Measurements from ENCODE around the gene RAPGEF6.
"Not testable (repeated sequence)": the region's sequence is repeated elsewhere in the genome, so short reads cannot be mapped to it uniquely, and the experiment has no call there.

RAPGEF6 gene

DNA sequence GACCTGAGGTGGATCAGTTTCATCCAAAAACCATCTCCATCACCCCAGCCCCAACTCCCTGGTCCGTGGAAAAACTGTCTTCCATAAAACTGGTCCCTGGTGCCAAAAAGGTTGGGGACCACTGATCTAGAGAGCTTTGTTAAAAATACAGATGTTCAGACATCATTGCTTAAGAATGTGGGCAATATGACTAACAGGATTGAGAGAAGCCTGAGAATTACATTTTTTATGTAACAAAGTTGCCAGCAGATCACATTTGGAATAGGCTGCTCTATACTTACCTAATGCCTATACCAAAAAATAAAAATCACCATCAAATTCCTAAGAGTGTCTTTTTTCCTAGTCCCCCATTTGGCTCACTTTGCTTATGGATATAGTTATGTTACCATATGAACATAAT lies 143.3 kb downstream of the RAPGEF6 start:
- no peak for DNase-seq

GRCh38 chr5:131488463-131488862 lies 146.6 kb downstream of the RAPGEF6 start:
- DNase-seq: no peak

GRCh38 chr5:131487371-131487770 lies 147.7 kb downstream of the RAPGEF6 start:
- not testable (repeated sequence) for DNase-seq

DNA sequence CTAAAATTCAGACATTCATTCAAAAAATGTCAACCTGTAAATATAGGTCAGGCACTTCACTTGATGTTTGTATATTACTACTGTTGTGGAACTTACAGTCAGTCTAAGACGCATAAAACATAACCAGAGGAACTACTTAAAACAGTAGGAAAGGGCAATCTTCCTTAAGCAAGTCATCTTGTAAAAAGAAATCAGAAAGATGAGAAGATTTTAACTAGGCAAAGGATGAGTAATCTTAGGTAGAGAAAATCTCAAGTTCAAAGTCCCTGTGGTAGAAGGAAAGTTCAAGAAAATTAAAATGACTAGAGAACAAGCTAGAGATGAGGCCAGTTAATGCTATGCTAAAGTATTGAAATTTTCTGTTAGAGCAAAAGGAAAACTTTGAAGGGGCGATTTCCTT lies 152.4 kb downstream of the RAPGEF6 start:
- DNase-seq: no peak

GRCh38 chr5:131481569-131481968 lies 153.5 kb downstream of the RAPGEF6 start:
- no peak for DNase-seq

GRCh38 chr5:131475541-131475941 lies 159.5 kb downstream of the RAPGEF6 start:
- DNase-seq: no peak

- no peak for DNase-seq
Observed at GRCh38 chr5:131473731-131474130, 161.3 kb downstream of the RAPGEF6 start.

DNA sequence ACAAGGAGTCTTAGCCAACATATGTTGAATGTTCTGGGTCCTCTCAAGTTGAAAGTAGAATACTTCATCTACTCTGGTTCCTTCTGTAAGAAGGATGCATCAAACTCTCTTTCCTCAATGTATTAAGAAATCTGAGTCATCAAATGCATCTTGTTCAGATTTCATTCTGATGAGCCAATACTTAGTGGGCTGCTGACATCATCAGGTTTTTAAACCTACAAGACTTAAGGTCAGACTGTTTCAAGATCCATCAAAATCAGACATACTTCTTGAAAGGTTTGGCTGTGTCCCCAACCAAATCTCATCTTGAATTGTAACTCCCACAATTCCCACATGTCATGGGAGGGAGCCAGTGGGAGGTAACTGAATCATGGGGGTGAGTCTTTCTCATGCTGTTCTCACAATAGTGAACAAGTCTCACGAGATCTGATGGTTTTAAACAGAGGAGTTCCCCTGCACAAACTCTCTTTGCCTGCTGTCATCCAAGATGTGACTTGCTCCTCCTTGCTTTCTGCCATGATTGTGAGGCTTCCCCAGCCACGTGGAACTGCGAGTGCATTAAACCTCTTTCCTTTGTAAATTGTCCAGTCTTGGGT lies 168.8 kb downstream of the RAPGEF6 start:
- no peak for DNase-seq

DNA sequence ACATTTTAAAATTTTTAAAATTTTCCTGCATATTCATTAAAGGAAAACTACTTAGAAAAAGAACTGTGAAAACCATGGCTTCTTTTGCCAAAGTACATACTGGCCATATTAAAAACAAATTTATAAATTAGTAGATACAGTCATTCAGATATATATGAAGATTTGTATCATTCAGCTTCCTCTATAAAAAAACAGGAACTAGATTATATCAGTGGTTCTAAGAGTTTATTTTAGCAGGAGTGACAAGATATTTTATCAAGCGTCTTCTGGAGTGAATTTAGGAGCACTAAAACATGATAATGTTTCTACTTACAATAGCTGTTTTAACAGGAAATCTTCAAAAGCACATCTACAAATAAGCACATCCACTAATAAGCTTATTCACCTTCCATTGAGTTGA lies 171.4 kb downstream of the RAPGEF6 start:
- DNase-seq: no peak

DNA sequence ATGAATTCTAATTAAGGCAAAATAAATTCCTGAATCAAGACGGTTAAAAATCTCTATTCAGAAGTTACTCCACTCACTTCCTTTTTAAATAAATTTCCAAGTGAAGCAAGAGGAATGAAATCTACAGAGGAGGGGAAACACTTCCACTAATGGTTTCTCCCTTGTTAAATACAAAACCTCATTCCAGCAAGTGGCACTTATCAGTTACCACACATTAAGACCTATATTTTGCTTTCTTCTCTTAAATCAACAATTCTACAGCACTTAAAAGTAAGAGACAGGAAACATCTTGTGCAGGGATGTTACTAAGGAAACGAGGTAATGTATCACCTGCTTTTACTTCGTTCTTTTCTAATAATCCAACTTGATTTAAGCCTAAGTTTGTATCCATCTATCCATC lies 172.6 kb downstream of the RAPGEF6 start:
- DNase-seq: no peak

- DNase-seq: no peak
Observed at GRCh38 chr5:131461742-131462141, 173.3 kb downstream of the RAPGEF6 start.

DNA sequence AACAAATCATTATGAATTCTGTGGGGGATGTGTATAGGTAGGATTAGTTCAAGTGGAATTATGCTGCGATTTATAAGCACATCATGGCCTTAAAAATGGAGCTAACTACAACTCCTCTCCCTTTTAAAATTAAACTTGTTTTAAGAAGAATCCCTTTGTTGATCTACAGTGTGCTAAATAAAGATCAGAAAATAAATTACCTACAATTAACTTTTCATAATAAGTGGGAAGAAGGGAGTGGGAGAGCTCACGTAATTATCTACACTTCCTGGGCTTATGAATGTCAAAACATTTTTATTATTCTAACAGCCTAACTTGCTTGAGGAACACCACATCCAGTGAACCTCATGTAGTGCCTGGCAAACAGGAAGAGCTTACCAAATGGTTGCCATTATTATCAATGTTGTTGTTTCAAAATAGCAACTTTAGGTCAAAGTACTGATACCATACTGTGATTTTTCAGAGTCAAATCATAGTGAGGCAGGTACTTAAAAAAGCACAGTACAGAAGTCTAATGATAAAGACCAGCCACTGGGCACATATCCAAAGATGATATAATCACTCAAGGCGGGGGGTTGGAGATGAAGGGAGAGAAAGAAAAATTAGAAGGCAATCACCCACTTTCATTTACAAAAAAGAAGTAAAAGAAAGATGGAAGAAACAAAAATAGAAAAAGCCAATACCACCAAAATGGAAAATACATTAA lies 174.0 kb downstream of the RAPGEF6 start:
- no peak for DNase-seq

GRCh38 chr5:131460133-131460532 lies 174.9 kb downstream of the RAPGEF6 start:
- no peak for DNase-seq

DNA sequence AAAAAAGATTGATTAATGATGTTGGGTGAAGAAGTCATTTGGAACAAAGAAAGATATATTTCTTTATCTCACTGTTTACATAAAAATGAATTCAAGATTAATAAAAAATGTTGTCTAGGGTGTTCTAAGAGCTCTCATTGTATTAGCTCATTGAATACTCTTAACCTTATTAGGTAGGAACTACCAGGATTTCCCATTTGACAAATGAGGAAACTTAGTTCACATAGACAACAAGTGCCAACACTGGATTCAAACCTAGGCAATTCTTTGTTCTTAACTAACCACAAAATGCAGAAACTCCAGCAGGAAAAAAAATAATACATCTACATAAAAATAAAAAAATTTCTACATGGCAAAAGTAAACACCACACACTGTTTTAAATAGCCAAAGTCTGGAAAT lies 175.8 kb downstream of the RAPGEF6 start:
- no peak for DNase-seq

GRCh38 chr5:131457193-131457592 lies 177.8 kb downstream of the RAPGEF6 start:
- DNase-seq: no peak

DNA sequence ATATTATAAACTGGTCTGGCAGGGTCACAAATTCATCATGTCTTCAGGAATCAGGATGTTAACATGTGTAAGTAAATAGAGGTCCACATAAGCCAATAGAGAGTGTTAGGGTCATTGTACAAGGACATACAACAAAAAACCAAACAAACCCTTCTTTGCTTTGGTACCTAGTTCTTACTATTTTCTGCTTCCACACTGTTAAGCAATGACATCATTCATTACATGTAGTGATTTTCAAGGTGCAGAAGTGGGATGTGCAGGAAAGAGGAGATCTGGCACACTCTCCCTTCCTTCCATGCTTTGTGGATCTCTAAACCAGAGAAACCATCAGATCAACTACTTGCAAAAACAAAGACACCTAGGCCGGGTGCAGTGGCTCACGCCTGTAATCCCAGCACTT lies 184.1 kb downstream of the RAPGEF6 start:
- DNase-seq: no peak

DNA sequence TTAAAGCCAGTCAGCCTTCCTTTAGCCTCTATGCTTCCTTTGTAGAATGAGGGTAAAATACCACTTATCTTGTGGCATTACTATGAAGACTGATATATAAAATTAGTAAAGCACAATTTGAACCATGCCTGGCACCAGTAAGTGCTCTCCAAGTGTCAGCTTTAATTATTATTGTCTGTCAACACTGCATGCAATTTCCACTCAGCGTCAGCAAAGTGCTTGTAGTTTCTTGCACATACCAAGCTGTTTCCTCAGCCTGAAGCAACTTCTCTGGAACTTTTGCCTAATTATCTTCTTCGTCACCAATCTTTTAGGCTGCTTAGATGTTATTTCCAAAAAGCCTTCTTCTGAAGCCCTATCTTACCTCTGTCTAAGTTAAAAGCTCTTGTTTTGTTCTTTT lies 193.8 kb downstream of the RAPGEF6 start:
- no peak for DNase-seq

DNA sequence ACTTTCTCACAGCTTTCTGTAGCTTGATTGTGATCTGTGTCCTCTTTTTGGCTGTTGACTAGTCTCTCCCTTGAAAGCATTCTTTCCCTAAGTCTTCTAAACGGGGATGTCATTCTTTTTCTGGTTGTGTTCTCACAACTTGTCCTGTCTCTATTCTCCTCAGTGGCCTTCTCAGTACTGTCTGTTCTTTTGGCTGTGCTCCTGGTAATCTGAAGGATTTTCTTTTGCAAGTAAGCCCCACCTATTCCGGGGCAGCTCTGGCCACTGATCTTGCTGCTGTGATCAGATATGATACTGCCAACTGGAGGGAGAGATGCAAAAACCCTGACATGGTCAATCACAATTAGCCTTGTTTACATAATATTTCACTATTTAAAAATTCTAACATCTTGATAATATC lies 198.9 kb downstream of the RAPGEF6 start:
- no peak for DNase-seq

DNA sequence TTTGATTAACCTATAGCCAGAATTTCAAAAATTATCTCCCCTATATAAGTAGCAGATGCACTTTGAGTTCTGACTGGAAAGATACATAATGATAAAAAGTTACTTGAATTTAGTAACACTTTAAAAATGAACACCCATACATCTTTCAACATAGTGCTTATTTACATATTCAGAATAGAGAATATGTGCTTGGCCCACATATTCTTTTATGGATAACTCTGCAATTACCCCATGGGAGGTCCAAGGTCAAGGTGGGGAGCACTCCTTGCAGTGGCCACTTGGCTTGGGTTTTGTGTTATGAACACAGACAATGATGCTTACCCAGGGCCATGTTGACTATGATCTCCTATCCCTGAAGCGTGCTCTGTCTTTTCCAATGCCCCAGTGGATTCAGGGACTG lies 201.9 kb downstream of the RAPGEF6 start:
- DNase-seq: no peak

DNA sequence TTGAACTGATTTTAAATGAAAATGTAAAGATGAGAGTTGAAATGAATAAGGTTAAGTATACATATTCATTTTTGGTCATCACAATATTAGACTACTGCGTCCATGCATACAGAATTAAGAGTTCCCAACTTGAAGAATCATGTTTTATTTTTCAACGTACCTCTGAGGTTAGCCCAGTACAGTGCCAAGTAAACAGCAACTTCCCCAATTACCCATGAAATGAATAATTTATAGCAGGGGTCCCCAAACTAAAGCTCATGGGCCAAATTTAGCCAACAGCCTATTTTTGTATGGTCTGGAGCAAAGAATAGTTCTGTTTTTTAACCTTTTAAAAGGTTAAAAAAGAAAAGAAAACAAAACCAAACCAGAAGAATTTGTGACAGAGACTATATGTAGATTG lies 203.2 kb downstream of the RAPGEF6 start:
- DNase-seq: no peak

DNA sequence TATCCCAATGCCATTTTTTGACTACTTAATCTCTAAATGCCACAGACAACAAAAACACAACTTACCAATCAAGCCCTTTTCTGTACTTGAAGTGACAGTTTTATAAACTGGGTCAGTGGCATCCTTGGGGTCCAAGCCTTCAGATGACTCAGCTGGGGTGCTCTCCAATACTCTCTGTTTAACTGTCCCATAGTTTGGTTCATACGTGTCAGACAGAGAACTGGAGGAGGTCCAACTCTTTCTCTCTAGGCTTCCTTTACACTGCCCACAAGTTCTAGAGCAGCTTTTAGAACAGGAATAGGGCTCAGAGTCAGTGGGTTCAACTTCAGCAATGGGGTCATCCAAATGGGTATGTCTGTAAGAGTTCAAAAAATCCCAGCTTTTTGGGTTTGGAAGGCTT lies 204.2 kb downstream of the RAPGEF6 start:
- DNase-seq: no peak

DNA sequence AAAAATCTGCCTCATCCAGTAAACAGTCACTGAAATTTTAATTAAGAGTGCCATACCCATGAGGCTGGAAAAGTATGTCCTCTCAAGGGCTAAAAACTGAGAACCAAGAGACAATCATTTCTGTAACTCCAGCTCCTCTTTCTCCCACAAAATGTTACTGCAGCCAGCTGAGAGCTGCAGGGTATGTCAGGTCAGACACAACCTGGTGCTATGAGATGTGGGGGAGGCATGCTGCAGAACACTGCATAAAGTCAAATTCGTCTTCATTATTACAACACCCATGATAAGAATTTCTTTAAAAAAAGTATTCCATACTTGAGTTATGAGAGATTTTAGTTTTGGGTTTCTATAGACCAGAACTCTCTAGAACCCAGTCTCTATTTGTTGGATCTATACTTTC lies 209.0 kb downstream of the RAPGEF6 start:
- DNase-seq: no peak

DNA sequence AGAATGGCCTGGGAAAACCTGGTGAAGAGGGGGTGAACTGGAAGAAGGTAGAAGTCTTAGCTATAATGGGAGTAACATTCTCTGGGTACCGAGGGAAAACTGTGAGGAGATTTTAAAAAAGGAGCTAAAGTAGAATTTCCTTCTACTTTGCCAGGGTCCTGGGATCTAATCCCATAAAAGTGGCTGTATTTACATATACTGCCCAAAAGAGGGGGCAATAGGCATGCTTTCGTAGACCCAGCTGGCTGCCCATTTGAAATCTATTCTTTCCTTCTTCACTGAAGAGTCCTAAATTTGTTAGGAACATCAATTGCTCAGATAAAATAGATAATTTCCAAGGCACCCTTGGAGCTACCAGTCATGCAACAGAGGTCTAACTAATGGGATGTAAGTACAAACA lies 212.0 kb downstream of the RAPGEF6 start:
- DNase-seq: no peak

DNA sequence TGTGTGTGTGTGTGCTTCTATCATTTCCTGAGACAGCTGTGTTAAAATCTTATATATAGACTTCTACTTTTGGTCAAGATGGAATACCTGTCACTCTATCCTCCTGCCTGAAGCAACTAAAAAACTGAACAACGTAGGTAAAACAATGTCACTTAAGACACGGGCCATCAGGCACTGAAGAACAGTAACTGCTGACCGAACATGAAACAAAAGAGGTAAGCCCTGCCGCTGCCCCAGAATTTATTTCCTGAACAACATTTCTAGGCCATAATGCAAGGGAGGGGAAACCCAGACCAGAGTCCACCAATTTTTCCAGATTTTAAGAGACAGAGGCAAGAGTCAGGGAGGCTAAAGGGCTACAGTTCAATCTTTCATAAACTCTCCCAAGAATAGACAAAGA lies 215.2 kb downstream of the RAPGEF6 start:
- no peak for DNase-seq

- no peak for DNase-seq
Observed at GRCh38 chr5:131418846-131419245, 216.2 kb downstream of the RAPGEF6 start.
